NCI-H2196 treated with DMSO at 0.1 percent for 48 hours (cell line): ENCODE measurements around the gene ZNF595.
"Not testable (repeated sequence)": the region's sequence is repeated elsewhere in the genome, so short reads cannot be mapped to it uniquely, and the experiment has no call there.

ENCODE experiments used
- DNase-seq: peaks from one replicate; lab custom pipeline; 2025; ENCODE audit not compliant: unreplicated experiment; lab: John Stamatoyannopoulos, UW

Gene ZNF595

DNA sequence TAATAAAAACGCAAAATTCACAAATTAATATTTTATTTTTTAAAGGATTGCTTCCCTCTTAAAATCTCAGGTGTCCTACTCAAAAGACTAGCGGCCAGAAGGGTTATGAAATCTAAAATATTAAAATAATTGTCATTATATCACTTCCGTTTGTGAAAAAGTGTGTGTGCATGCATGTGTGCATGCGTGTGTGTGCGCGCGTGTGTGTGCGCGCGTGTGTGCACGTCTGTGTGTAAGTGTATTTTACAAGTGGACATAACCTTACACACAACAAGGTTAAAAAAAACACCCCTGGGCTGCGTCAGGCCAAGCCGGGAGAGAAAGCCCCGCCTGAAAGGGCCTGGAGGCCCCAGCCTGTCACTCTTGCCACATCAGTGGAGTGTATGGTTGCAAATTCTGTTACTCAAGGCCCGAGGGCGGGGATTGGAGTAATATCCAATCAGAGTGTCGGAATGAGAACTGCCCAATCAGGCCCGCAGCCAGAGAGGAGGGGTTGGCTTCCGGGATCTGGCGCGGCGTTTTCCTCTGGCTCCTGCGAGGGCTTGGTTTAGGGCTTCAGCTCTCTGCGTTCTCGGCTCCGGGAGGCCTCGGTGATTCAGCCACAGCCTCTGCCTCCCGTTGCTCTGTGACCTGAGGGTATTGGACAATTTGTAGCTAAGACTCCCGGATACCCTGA is at the start of gene ZNF595:
ZNF595 (plus strand) TSS at position 518 of the 676 bp plus-strand sequence. CDS start 168 bp downstream, outside the sequence.
- not testable (repeated sequence) for DNase-seq

DNA sequence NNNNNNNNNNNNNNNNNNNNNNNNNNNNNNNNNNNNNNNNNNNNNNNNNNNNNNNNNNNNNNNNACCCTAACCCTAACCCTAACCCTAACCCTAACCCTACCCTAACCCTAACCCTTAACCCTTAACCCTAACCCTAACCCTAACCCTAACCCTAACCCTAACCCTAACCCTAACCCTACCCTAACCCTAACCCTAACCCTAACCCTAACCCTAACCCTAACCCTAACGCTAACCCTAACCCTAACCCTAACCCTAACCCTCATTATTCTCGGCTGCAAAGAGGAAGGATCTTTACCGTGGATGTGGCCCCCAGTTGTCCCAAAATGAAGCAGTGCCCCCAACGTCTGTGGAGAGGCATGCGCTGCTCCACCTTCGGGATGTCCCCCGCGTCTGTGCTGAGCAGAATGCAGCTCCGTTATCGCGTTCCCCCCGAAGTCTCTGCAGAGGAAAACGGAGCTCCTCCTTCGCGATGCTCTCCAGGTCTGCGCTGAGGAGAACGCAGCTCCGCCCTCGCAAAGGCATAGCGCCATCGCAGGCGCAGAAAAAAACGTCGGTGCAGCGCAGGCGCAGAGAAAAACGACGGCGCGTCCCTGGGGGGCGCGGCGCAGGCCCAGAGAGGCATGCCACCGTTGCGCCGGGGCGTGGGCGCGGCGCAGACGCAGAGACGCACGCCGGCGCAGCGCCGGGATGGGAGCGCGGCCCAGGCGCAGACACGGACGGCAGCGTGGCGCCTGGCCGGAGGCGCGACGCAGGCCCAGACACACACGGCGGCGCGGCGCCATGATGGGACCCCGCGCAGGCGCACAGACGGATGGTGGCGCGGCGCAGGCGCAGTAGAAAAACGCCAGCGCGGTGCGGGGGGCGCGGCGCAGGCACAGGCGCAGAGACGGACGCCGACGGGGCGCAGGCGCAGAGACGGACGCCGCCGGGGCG is 42.9 kb upstream of the ZNF595 start:
- not testable (repeated sequence) for DNase-seq

DNA sequence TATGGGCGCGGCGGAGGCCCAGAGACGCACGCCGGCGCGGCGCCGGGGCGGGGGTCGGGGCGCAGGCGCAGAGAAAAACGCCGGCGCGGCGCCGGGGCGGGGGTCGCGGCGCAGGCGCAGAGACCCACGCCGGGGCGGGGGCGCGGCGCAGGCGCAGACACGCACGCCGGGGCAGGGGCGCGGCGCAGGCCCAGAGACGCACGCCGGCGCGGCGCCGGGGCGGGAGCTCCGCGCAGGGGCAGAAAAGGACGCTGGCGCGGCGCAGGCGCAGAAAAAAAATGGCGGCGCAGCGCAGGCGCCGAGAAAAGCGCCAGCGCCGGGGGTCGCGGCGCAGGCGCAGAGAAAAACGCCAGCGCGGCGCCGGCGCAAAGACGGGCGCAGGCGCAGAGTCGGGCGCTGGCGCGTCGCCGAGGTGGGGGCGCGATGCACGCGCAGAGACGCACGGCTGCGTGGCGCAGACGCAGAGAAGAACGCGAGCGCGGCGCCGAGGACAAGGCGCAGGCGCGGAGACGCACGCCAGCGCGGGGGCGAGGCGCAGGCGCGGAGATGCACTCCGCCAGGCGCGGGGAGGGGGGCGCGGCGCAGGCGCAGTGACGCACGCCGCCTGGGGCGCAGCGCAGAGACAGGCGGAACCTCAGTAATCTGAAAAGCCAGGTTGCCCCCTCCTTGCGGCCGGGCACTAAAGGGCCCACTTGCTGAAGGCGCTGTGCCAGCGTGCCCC is 41.9 kb upstream of the ZNF595 start:
- DNase-seq, result not testable (repeated sequence)

DNA sequence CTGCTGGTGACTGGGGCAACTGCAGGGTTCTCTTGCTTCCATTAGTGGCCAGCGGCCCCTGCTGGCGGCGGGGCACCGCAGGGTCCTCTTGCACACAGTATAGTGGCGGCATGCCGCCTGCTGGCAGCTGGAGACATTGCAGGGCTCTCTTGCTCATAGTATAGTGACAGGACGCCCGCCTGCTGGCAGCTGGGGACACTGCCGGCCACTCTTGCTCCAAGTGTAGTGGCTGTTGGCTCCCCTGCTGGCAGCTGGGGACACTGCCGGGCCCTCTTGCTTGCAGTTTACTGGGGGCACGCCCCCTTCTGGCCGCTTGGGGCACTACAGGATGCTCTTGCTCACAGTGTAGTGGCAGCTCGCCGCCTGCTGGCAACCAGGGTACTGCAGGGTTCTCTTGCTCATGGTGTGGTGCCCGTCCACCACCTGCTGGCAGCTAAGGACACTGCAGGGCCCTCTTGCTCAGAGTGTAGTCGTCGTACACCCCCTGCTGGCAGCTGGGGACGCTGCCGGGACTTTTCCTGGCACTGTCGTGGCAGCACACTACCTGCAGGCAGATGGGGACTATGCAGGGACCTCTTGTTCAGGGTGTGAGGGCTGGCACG is 41.2 kb upstream of the ZNF595 start:
- not testable (repeated sequence) for DNase-seq

DNA sequence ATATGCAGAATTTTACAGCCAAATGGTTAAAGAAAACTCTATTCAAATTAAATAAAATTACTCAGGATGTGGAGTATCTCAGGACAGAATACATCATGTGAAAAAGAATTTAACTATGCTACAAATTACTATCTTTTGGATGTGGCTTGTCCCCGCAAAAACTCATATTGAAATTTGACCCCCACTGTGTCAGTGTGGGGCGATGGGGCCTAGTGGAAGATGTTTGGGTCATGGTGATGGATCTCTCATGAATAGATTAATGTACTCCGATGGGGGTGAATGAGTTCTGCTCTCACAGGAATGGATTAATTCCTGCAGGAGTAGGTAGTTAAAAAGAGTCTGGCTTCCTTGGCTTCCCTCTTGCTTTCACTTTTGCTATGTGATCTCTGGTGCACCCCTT is 35.0 kb upstream of the ZNF595 start:
- not testable (repeated sequence) for DNase-seq

DNA sequence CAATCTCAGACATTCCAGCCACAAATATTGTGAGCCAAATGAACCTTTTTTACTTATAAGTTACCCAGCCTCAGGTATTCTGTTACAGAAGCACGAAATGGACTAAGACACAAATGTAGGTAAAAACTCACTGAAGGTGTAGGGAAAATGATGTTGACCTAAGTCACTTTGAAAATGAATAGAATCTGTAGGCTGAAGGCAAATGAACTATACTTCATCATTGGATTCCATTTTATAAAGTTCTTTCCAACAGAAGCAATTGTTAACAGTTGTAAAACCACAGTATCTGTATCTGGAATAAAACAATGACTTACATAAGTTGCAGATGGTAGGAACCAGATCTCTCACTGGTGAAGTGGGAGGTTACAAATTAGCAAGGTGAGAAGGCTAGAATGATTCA is 34.5 kb upstream of the ZNF595 start:
- not testable (repeated sequence) for DNase-seq

DNA sequence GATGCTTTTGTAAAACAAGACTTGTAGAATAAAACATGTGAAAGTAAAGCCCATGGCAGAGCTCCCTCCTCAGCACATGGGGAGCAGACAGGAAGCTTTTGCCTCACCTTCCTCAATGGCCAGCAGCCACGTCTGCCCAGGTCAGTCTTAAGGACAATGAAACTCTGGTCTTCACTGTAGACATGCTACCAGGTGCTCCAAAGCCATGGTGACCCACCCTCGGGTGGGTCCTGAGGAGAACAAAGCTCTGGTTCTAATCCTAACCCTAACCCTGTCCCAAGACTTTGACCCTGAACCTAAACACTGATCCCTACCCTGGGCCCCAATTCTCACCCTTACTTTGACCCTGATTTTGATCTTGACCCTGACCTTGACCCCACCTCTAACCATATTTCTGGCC is 30.2 kb upstream of the ZNF595 start:
- not testable (repeated sequence) for DNase-seq

DNA sequence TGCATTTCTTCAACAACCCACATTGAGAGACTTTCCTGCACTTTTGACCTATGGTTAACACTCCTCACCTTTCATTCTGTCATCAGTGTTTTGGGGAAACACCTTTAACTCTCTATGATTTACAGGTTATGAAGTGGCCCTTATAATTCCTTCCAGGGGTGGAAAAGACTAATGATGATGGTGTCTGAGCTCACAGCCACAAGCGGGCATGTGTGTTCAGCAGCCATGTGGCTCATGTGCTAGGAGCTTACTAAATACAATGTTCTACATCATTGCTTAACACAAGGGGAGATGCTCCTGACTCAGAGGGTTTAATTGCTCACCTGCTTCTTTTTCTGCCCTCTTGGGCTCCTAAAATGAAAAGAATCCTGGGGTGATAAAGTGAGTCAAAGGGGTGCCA is 28.8 kb upstream of the ZNF595 start:
- DNase-seq, result not testable (repeated sequence)

DNA sequence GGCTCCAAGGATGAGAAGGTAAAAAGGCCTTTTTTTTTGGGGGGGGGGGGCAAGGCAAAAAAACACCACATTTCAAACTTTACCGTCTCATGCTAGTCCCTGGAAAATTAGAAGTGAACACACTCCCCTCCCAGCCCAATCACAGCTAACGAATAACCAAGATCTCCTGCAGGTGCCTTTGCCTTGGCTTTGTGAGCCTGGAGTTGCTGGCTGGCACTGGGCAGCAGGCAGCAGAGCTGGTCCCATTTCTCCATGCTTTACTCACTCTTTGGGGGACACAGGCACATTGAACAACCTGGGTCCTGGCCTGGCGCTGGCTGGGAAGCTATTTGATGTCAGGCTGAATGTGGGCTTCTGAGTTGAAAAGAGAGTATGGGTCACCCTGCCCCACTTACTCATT is 25.6 kb upstream of the ZNF595 start:
- not testable (repeated sequence) for DNase-seq

DNA sequence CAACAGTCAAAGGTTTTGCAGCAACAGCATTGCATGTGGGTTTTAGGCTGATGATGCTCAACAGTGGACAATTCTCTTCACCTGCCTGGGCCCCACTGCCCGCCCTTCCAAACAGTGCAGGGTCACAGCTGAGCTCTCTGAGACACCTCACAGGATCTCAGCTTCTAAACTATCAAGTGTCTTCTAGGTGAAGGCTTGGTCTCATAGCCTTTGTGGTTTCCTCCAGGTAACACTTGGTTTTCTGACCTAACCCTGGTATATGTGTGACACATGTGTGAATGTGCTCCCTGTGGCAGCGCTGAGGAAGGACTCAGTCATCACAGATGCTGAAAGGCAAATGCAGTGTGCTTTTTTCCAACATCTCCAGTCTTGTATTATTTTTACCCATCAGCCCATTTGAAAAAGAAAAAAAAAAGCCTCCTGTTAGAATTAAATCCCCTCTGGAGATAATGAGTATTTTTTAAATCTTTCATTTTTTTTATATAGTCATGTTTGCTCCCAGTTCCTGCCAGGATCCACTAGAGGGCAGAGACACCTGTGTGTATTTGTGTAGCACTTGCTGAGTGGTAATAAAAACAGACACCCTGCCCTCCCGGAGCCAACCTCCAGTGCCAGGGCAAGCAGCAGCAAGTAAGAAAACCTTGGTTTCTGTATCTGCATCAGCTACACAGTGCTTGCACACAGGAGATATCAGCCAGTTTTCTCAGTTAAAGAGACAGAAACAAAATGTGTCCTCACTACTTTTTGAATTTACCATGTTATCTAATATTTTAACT is 24.2 kb upstream of the ZNF595 start:
- DNase-seq, result not testable (repeated sequence)

DNA sequence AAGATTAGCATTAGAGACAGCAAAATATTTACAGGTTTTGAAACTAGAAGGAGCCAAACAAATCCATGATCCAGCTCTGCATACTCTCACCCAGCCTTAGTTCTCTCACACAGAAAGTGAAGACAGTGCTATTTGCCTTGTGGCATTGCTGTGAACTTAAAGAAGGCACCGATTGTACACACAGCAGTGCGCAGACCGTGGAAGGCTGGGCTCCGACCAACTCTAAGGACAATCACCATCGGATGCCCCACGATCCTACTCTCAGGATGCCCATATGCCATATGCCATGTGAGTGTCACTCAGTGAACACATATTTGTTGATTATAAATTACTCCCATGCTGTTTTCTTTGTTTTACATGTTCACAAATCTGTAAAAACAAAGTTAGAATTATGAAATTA is 19.8 kb upstream of the ZNF595 start:
- DNase-seq, result not testable (repeated sequence)

DNA sequence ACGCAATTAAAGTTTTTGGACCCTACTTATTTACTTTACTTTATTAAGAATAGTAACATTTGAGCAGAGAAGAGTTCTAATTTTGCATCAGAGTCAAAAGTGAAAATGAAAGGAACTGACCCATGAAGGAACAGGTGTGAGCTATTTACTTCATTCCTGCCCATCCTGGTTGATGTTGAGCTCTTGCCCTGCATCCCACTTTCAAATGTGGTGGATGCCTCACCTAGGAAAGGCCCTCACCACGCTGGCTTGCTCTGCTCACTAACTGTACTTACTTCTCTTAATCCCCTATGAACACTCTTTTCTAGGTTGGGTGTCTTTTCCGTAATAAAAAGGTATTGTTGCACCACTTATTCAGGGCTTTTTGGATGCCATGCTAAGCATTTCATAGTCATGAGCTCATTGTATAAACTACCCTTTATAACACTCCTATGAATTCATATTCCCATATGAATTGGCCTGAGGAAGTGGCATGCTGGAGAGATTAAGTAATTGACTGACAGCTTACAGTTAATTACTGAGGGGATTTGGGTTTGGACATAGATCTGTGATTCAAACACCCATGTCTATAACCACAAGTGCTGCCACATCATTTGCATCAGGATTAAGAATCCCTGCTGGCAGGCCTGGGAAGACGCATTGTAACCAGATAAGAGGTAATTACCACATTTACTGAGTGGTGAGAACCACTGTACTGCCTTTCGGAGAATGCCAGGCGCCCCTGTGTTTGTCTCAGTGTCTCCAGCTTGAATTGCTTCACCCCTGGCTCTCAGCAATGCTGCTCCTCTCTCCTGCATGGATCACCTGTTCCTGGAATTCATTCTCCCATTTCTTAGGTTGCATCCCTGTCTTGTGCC is 16.3 kb upstream of the ZNF595 start:
- not testable (repeated sequence) for DNase-seq

DNA sequence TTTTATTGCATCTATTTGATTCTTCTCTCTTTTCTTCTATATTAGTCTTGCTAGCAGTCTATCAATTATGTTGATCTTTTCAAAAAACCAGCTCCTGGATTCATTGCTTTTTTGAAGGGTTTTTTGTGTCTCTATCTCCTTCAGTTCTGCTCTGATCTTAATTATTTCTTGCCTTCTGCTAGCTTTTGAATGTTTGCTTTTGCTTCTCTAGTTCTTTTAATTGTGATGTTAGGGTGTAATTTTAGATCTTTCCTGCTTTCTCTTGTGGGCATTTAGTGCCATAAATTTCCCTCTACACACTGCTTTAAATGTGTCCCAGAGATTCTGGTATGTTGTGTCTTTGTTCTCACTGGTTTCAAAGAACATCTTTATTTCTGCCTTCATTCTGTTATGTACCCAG is 14.9 kb upstream of the ZNF595 start:
- not testable (repeated sequence) for DNase-seq

DNA sequence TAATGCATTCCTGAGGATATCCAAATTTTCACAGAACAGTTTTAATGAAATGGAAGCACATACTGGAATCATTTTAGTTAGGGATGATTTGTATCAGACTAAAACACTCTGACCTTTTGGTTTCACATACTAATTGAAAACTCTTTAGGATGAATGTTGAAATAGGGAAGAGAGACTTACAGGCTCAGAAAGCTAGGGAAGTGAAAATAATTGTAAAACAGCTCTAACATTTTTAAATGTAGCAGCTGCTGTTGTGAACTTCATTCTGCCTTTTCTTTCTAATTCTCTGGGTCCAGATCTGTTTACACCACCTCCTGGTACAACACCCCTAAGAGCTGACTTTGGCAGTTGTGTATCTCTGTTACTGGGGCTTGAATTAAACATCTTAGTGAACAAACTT is 9.7 kb upstream of the ZNF595 start:
- not testable (repeated sequence) for DNase-seq

DNA sequence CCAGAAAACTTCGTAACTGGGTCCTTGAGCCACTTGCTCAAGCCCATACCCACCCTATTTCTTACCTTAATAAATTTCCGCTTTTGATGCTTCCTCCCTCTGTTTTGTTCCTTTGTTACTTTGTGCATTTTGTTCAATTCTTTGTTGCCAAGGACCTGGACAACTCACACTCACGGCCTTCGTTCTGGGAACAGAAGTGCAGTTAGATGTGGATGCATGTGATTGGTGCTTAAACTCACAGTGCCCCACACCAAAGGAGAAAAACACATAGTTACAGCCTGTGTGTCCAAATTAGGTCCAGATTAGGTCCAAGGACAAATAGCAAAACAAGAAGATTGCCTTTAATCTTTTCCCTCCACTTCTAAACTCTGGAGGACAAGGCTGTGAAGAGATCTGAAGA is 1.9 kb upstream of the ZNF595 start:
- DNase-seq, result not testable (repeated sequence)

DNA sequence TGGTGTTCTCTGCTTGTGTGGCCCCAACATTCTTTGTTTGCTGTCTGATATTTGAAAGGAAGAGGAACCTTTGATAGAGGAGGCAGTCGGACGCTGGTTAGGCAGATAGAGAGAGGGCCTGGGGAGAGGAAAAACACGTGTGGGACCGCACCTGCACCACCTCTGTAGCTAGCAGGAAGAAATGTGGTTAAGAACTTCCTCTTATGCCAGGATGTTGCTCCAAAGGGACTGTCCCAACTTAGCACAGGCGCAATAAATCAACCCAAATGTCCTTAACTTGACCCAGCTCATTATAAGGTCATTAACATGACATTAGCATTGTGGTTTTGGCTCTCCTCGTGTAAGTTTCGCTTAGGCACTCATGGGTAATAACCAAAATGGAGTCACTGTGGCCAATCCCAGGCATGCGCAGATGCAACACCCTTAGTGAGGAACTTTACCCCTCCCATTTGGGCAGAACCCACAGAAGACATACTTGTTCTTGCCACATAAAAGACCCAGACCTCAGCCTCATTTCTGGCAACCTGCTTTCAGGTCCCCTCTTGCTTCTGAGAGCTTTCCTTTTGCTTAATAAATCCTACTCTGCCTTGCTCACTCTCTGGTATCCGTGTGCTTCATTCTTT is 1.4 kb upstream of the ZNF595 start:
- DNase-seq, result not testable (repeated sequence)

DNA sequence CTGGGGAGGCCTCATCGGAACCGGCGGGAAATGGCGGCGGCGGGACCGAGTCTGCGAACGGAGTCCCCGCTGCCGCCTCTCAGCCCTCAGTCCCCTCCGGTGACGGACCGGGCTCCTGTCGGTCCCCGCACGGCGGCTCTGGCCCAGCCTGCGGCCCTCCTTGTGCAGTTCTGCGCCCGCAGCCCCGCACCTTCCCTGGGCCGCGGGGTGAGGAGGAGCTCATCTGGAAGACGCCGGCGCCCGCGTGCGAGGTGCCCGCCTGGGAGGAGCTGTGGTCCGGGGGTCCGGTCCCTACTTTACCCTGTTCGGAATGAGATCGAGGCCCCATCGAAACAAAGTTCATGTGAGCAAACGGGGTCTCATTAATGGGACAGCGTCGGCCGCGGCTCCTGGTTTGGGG is 400 bp downstream of the ZNF595 start:
- DNase-seq, result not testable (repeated sequence)

DNA sequence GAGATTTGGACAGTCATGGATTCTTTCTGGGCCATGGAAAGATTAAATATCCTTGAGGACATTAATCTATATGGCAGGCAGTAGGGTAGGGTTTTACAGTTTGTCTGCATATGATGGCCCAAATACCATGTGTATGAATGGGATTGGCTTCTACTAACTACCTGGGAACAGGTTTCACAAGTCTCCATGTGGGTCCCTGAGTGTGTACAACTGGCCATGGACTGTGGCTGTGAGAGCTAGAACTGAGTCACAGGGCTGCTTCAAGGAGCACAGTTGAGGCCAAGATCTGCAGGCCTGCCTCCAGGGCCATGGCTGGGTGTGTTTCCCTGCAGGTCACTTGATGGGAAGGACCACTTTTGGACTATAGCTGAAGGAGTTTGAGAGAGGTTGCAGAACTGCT is 11.6 kb downstream of the ZNF595 start:
- not testable (repeated sequence) for DNase-seq

DNA sequence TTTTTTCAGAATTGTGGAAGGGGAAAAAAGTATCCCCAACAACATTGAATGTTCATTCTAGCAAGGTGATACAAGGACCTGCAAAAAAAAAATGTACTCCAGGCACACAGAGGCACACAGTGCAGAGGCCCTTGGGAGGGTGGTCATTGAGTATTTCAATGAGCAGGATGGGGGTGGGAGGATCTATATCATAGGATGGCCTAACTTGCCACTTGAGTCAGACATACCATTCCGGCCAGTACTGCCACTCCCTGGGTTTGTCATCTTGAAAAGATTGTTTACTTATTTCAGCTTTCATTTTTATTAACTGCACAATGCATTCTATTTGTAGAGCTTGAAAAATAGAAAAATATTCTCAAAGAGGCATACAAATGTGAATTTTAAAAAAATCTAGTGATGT is 18.7 kb downstream of the ZNF595 start:
- no peak for DNase-seq
